Activated T-helper 1 cell treated with anti-CD3 and anti-CD28 coated beads, Interleukin-12 subunit alpha, Interleukin-12 subunit beta, Interleukin-2, Interleukin-4 antibody, amounts not matched to agents 30 ng/mL and 10 ng/mL and 1 ng/mL, durations not matched to agents 14 hours and 24 hours and 36 hours (primary cell): ENCODE measurements around the gene CHD8. TPM values are rescaled to one million over a fixed set of nuclear protein-coding genes. Genes with fewer than 3 reads are reported as not detected.
A peak's percentile ranks its signal among the peaks of the same experiment; 100 is the strongest.
"Not testable (repeated sequence)": the region's sequence is repeated elsewhere in the genome, so short reads cannot be mapped to it uniquely, and the experiment has no call there.

Experiments
- DNase-seq: peaks from one replicate; pipeline ENCODE4 v3.0.0; 2021; ENCODE audit warnings: low spot score
- H3K27ac Mint-ChIP-seq: one replicate; pipeline ENCODE4 v1.8.0; 2021; ENCODE audit warnings: mild to moderate bottlenecking, mixed read lengths
- H3K27me3 Mint-ChIP-seq: one replicate; pipeline ENCODE4 v1.8.0; 2022; ENCODE audit warnings: mild to moderate bottlenecking, moderate library complexity, mixed read lengths; ENCODE audit not compliant: insufficient read depth
- H3K36me3 Mint-ChIP-seq: one replicate; pipeline ENCODE4 v1.8.0; 2021; ENCODE audit warnings: low read depth, mixed read lengths
- H3K4me1 Mint-ChIP-seq: one replicate; pipeline ENCODE4 v1.8.0; 2021; ENCODE audit warnings: low read depth, mixed read lengths
- H3K4me3 Mint-ChIP-seq: one replicate; pipeline ENCODE4 v1.8.0; 2021; ENCODE audit warnings: mild to moderate bottlenecking, moderate library complexity, mixed read lengths
- H3K9me3 Mint-ChIP-seq: one replicate; pipeline ENCODE4 v1.8.0; 2021; ENCODE audit warnings: mixed read lengths
- intact Hi-C: fragments of 100-400 bp; cut with micrococcal nuclease; formaldehyde crosslinking; loops from one replicate; pipeline ENCODE4 v1.15.1; 2024
- total RNA-seq: library from RNA; stranded (reverse); gene quantifications from 2 replicates; pipeline ENCODE4 v1.2.3, GENCODE V29; 2022

Gene CHD8
- total RNA-seq, 1 donor from 2014 or later = 126 TPM

- peaks cover 19% of the 10 kb centered on the region for H3K36me3 Mint-ChIP-seq
- H3K27ac Mint-ChIP-seq = peak overlapping the region; percentile 99
- no peak for DNase-seq
- intact Hi-C loops = no loop called here
- peaks cover 35% of the 10 kb centered on the region for H3K4me1 Mint-ChIP-seq
- peaks cover 2% of the 10 kb centered on the region for H3K27me3 Mint-ChIP-seq
- H3K4me3 Mint-ChIP-seq = peak overlapping the region; percentile 100
- H3K9me3 Mint-ChIP-seq = no peaks in the 10 kb centered on the region
These were observed 20.0 kb upstream of the CHD8 start for GRCh38 chr14:21475767-21476522.

- H3K4me3 Mint-ChIP-seq = no peak overlapping the region
- H3K9me3 Mint-ChIP-seq = no peaks in the 10 kb centered on the region
- peaks cover 28% of the 10 kb centered on the region for H3K36me3 Mint-ChIP-seq
- no peak for DNase-seq
- H3K27me3 Mint-ChIP-seq = no peaks in the 10 kb centered on the region
- no peaks in the 10 kb centered on the region for H3K4me1 Mint-ChIP-seq
- H3K27ac Mint-ChIP-seq = no peak overlapping the region
- intact Hi-C loops = no loop called here
These were observed 11.7 kb upstream of the CHD8 start for GRCh38 chr14:21467616-21468015.

GRCh38 chr14:21455592-21455911 lies 371 bp downstream of the CHD8 start:
- Mint-ChIP-seq H3K36me3 (peaks cover 16% of the 10 kb centered on the region), H3K9me3 (no peaks in the 10 kb centered on the region), H3K4me3 (peak overlapping the region; percentile 96), H3K27me3 (no peaks in the 10 kb centered on the region), H3K27ac (peak overlapping the region; percentile 95), H3K4me1 (peaks cover 45% of the 10 kb centered on the region)
- no peak for DNase-seq
- intact Hi-C loops = loop anchor here (5.0 kb wide), 2 partner anchors 148 to 353 kb away; partner anchors contain the start of gene TMEM253

GRCh38 chr14:21454843-21455544 lies 929 bp downstream of the CHD8 start:
- H3K27ac Mint-ChIP-seq = peak overlapping the region; percentile 95
- no peaks in the 10 kb centered on the region for H3K27me3 Mint-ChIP-seq
- H3K4me3 Mint-ChIP-seq = peak overlapping the region; percentile 96
- H3K36me3 Mint-ChIP-seq = peaks cover 20% of the 10 kb centered on the region
- intact Hi-C loops = loop anchor here (5.0 kb wide), 2 partner anchors 148 to 353 kb away; partner anchors contain the start of gene TMEM253
- no peak for DNase-seq
- H3K9me3 Mint-ChIP-seq = no peaks in the 10 kb centered on the region
- peaks cover 51% of the 10 kb centered on the region for H3K4me1 Mint-ChIP-seq

- H3K4me3 Mint-ChIP-seq = peak overlapping the region; percentile 27
These were observed 6.1 kb downstream of the CHD8 start for GRCh38 chr14:21449899-21450216.

GRCh38 chr14:21442657-21443056 lies 13.3 kb downstream of the CHD8 start:
- H3K27me3 Mint-ChIP-seq, DNase-seq, H3K27ac Mint-ChIP-seq, intact Hi-C loops, H3K9me3 Mint-ChIP-seq, H3K4me3 Mint-ChIP-seq, H3K36me3 Mint-ChIP-seq: not testable (repeated sequence)
- H3K4me1 Mint-ChIP-seq = peaks cover 32% of the 10 kb centered on the region

More at GRCh38 chr14:21449899-21450216, 6.1 kb downstream of the CHD8 start:
- no peaks in the 10 kb centered on the region for H3K27me3 Mint-ChIP-seq
- no peaks in the 10 kb centered on the region for H3K9me3 Mint-ChIP-seq
- H3K4me1 Mint-ChIP-seq = peaks cover 51% of the 10 kb centered on the region
- DNase-seq = no peak
- H3K36me3 Mint-ChIP-seq = peaks cover 15% of the 10 kb centered on the region
- H3K27ac Mint-ChIP-seq = peak overlapping the region; percentile 84
- intact Hi-C loops = loop anchor here (1.0 kb wide), 3 partner anchors 13 to 181 kb away; partner anchors contain the start of gene HNRNPC

- DNase-seq = no peak
- peaks cover 8% of the 10 kb centered on the region for H3K36me3 Mint-ChIP-seq
- no peak overlapping the region for H3K4me3 Mint-ChIP-seq
- H3K4me1 Mint-ChIP-seq = peaks cover 45% of the 10 kb centered on the region
- intact Hi-C loops = no loop called here
- no peaks in the 10 kb centered on the region for H3K27me3 Mint-ChIP-seq
- H3K27ac Mint-ChIP-seq = no peak overlapping the region
- no peaks in the 10 kb centered on the region for H3K9me3 Mint-ChIP-seq
These were observed 15.1 kb downstream of the CHD8 start for GRCh38 chr14:21440859-21441258.

GRCh38 chr14:21437063-21437901 lies 18.6 kb downstream of the CHD8 start:
- H3K27ac Mint-ChIP-seq = peak overlapping the region; percentile 73
- peaks cover 67% of the 10 kb centered on the region for H3K4me1 Mint-ChIP-seq
- H3K27me3 Mint-ChIP-seq = no peaks in the 10 kb centered on the region

GRCh38 chr14:21436567-21437062 lies 19.3 kb downstream of the CHD8 start:
- H3K4me1 Mint-ChIP-seq = peaks cover 62% of the 10 kb centered on the region
- no peaks in the 10 kb centered on the region for H3K9me3 Mint-ChIP-seq
- peaks cover 11% of the 10 kb centered on the region for H3K36me3 Mint-ChIP-seq
- H3K27me3 Mint-ChIP-seq = no peaks in the 10 kb centered on the region
- H3K27ac Mint-ChIP-seq = peak overlapping the region; percentile 73
- DNase-seq = no peak
- peak overlapping the region; percentile 93 for H3K4me3 Mint-ChIP-seq
- intact Hi-C loops = loop anchor here (1.0 to 5.0 kb wide), 11 partner anchors 13 to 446 kb away; partner anchors contain the start of genes CHD8, HNRNPC, METTL3 and SALL2

More at GRCh38 chr14:21437063-21437901, 18.6 kb downstream of the CHD8 start:
- DNase-seq = peak; percentile 97
- H3K36me3 Mint-ChIP-seq = peaks cover 12% of the 10 kb centered on the region
- peak overlapping the region; percentile 93 for H3K4me3 Mint-ChIP-seq
- intact Hi-C loops = loop anchor here (1.0 to 5.0 kb wide), 11 partner anchors 12 to 447 kb away; partner anchors contain the start of genes CHD8, HNRNPC, METTL3 and SALL2
- H3K9me3 Mint-ChIP-seq = no peaks in the 10 kb centered on the region

GRCh38 chr14:21431126-21431525 lies 24.8 kb downstream of the CHD8 start:
- Mint-ChIP-seq H3K4me3 (no peak overlapping the region), H3K4me1 (peaks cover 25% of the 10 kb centered on the region), H3K27ac (no peak overlapping the region), H3K36me3 (peaks cover 49% of the 10 kb centered on the region), H3K9me3 (no peaks in the 10 kb centered on the region), H3K27me3 (no peaks in the 10 kb centered on the region)
- intact Hi-C loops = no loop called here
- no peak for DNase-seq

GRCh38 chr14:21428930-21429329 lies 27.0 kb downstream of the CHD8 start:
- no peak overlapping the region for H3K27ac Mint-ChIP-seq
- H3K36me3 Mint-ChIP-seq = peaks cover 60% of the 10 kb centered on the region
- H3K9me3 Mint-ChIP-seq = no peaks in the 10 kb centered on the region
- H3K27me3 Mint-ChIP-seq = no peaks in the 10 kb centered on the region
- no peak for DNase-seq
- peaks cover 6% of the 10 kb centered on the region for H3K4me1 Mint-ChIP-seq
- no peak overlapping the region for H3K4me3 Mint-ChIP-seq
- intact Hi-C loops = no loop called here

- Mint-ChIP-seq H3K27ac (no peak overlapping the region), H3K4me3 (no peak overlapping the region), H3K36me3 (peaks cover 64% of the 10 kb centered on the region), H3K4me1 (no peaks in the 10 kb centered on the region), H3K9me3 (no peaks in the 10 kb centered on the region), H3K27me3 (no peaks in the 10 kb centered on the region)
- no peak for DNase-seq
- intact Hi-C loops = no loop called here
These were observed 29.2 kb downstream of the CHD8 start for GRCh38 chr14:21426692-21427091.
